Endodermal cell (in vitro differentiated cells): Measurements from ENCODE around the gene EDEM2. TPM values are rescaled to one million over a fixed set of nuclear protein-coding genes. Genes with fewer than 3 reads are reported as not detected.

Experiments
- DNase-seq: peaks from one replicate; pipeline ENCODE4 v3.0.0-alpha.2; 2017
- H3K27ac ChIP-seq: 2 replicates; pipeline ENCODE4 v1.5.1; 2013; ENCODE audit warnings: mild to moderate bottlenecking, low read depth, low read length, moderate library complexity
- H3K27me3 ChIP-seq: 2 replicates; pipeline ENCODE4 v1.6.1; 2013; ENCODE audit warnings: mild to moderate bottlenecking, low read length, moderate library complexity; ENCODE audit not compliant: insufficient read depth, control insufficient read depth, poor library complexity, severe bottlenecking
- H3K36me3 ChIP-seq: 2 replicates; pipeline ENCODE4 v1.7.0; 2013; ENCODE audit warnings: mild to moderate bottlenecking, low read length, moderate library complexity; ENCODE audit not compliant: control insufficient read depth, insufficient read depth
- H3K4me1 ChIP-seq: one replicate; pipeline ENCODE4 v1.7.0; 2013; ENCODE audit warnings: low read length; ENCODE audit not compliant: control insufficient read depth, insufficient read depth
- H3K4me3 ChIP-seq: 2 replicates; pipeline ENCODE4 v1.5.1; 2013; ENCODE audit warnings: mild to moderate bottlenecking, low read length, moderate library complexity
- H3K9ac ChIP-seq: 2 replicates; pipeline ENCODE4 v1.6.1; 2013; ENCODE audit warnings: mild to moderate bottlenecking, low read length, moderate library complexity; ENCODE audit not compliant: poor library complexity, severe bottlenecking; ENCODE audit errors: extremely low read depth
- H3K9me3 ChIP-seq: 2 replicates; pipeline ENCODE4 v1.6.1; 2013; ENCODE audit warnings: mild to moderate bottlenecking, low read length, moderate library complexity; ENCODE audit not compliant: control insufficient read depth
- H3K27ac Mint-ChIP-seq: 2 replicates; pipeline ENCODE4 v1.8.0; 2020; ENCODE audit warnings: mixed read lengths
- H3K27me3 Mint-ChIP-seq: 2 replicates; pipeline ENCODE4 v1.8.0; 2021; ENCODE audit warnings: mild to moderate bottlenecking, mixed read lengths; ENCODE audit not compliant: insufficient read depth
- H3K36me3 Mint-ChIP-seq: 2 replicates; pipeline ENCODE4 v1.8.0; 2020; ENCODE audit warnings: low read depth, mixed read lengths
- H3K4me1 Mint-ChIP-seq: 2 replicates; pipeline ENCODE4 v1.8.0; 2020; ENCODE audit warnings: mixed read lengths
- H3K4me3 Mint-ChIP-seq: 2 replicates; pipeline ENCODE4 v1.8.0; 2020; ENCODE audit warnings: mild to moderate bottlenecking, moderate library complexity, mixed read lengths
- H3K9me3 Mint-ChIP-seq: 2 replicates; pipeline ENCODE4 v1.8.0; 2020; ENCODE audit warnings: mild to moderate bottlenecking, mixed read lengths
- WGBS, 2 experiments: methylation state at CpG; one replicate each; pipeline versions ENCODE4 v1.1.5 to v1.1.7; 2013; ENCODE audit warnings: missing lambda C conversion rate in 2 of 2, mixed read lengths in 1 of 2; ENCODE audit not compliant: insufficient coverage in 1 of 2, insufficient read length in 1 of 2; 5-methylcytosine and 5-hydroxymethylcytosine counted together
- total RNA-seq, 2 donors: library from RNA; stranded (reverse); fragmentation: NEBNext Ultra II Directional in 1 of 2; extraction: Animal tissue kit (Norgen Biotek cat#: 25700) in 1 of 2; gene quantifications; 2 replicates in 1 of 2; 3 replicates in 1 of 2; pipeline ENCODE4 v1.2.1, GENCODE V29; 2021
- TF ChIP-seq, protein P1 (sequence below): fragments of 200-600 bp; sonication (generic); conservative IDR thresholded peaks from 2 replicates; pipeline ENCODE4 v1.5.0; 2021; ENCODE audit warnings: antibody characterized with exemption, mild to moderate bottlenecking

Gene EDEM2
- total RNA-seq, 2 donors from 2014 or later = 21.4 to 32.2 TPM

DNA sequence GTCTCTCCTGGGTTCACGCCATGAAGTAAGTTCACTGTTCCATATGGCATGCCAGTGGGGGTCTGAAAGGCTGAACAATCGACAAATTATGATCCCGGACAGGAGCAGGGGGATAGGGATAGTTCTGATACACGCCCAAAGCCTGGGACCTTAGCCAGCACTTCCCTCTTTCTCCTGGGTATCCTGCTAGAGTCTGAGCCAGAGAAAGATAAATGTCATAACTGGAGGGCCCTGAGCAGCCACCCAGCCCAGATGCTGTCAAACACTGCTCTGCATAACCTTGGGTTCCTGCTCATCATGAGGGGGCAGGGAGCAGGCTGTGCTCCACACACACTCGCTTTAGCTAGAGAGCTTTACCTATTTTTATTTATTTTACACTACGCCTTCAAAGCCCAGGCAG lies 12.3 kb downstream of the EDEM2 start:
- H3K4me1 ChIP-seq = no peaks in the 10 kb centered on the region
- no peak overlapping the region for H3K4me3 ChIP-seq
- no peak overlapping the region for H3K9ac ChIP-seq
- peaks cover 45% of the 10 kb centered on the region for H3K36me3 ChIP-seq
- DNase-seq = no peak
- TF ChIP-seq, protein P1, sequence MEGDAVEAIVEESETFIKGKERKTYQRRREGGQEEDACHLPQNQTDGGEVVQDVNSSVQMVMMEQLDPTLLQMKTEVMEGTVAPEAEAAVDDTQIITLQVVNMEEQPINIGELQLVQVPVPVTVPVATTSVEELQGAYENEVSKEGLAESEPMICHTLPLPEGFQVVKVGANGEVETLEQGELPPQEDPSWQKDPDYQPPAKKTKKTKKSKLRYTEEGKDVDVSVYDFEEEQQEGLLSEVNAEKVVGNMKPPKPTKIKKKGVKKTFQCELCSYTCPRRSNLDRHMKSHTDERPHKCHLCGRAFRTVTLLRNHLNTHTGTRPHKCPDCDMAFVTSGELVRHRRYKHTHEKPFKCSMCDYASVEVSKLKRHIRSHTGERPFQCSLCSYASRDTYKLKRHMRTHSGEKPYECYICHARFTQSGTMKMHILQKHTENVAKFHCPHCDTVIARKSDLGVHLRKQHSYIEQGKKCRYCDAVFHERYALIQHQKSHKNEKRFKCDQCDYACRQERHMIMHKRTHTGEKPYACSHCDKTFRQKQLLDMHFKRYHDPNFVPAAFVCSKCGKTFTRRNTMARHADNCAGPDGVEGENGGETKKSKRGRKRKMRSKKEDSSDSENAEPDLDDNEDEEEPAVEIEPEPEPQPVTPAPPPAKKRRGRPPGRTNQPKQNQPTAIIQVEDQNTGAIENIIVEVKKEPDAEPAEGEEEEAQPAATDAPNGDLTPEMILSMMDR = no peak
- Mint-ChIP-seq H3K4me1 (no peaks in the 10 kb centered on the region), H3K4me3 (no peak overlapping the region), H3K36me3 (peaks cover 77% of the 10 kb centered on the region), H3K27ac (no peak overlapping the region), H3K9me3 (no peaks in the 10 kb centered on the region), H3K27me3 (no peaks in the 10 kb centered on the region)
- no peaks in the 10 kb centered on the region for H3K9me3 ChIP-seq
- 90 to 100% methylated on average over 2 to 6 of the region's 6 CpGs for WGBS, 2 experiments
- H3K27ac ChIP-seq = no peak overlapping the region
- H3K27me3 ChIP-seq = no peaks in the 10 kb centered on the region

DNA sequence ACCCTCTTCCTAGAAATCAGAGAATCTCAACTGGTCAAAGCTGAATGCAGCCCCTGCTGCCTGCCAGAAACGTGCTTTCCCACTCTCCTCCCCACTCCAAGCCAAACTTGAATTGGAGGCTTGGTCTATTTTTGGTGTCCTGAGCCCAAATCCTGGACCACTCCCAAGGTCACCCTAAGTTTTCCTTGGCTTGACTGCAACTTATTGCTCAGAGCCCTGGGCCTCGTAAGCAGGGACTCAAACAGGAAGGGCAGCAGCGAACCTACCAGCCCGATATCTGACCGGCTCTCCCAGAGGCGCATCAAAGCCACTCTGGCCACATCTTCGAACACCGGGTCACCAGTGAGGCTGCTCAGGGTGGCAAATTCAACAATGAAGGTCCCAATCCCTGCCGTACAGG lies 12.7 kb downstream of the EDEM2 start:
- TF ChIP-seq, protein P1 = no peak
- H3K27ac Mint-ChIP-seq = peak overlapping the region; percentile 8
- peaks cover 75% of the 10 kb centered on the region for H3K36me3 Mint-ChIP-seq

DNA sequence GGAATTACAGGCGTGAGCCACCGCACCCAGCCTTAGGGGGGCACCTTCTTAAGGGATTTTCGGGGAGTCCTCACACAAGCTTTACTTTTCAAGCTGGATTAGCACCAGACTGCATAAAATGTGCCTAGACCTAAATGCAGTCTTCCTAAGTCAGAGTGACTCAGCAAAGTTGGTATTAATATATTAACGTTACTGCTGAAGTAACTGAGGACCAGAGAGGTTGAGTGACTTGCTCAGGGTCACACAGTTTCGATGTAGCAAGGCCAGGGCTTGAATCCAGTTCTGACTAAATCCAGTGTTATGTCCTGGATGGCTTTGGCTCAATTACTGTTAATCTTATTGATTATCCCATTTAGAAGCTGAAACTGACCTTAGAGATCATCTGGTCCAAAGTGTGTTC lies 13.4 kb downstream of the EDEM2 start:
- H3K27ac ChIP-seq = no peak overlapping the region
- H3K4me3 Mint-ChIP-seq = no peak overlapping the region
- no peak overlapping the region for H3K9ac ChIP-seq
- H3K36me3 ChIP-seq = peaks cover 49% of the 10 kb centered on the region
- no peaks in the 10 kb centered on the region for H3K9me3 ChIP-seq
- no peaks in the 10 kb centered on the region for H3K27me3 ChIP-seq
- no peaks in the 10 kb centered on the region for H3K4me1 ChIP-seq
- H3K4me1 Mint-ChIP-seq = no peaks in the 10 kb centered on the region
- H3K36me3 Mint-ChIP-seq = peaks cover 72% of the 10 kb centered on the region
- WGBS, 2 experiments = 96 to 100% methylated on average over 4 to 5 of the region's 5 CpGs
- H3K27ac Mint-ChIP-seq = no peak overlapping the region
- TF ChIP-seq, protein P1 = no peak
- no peaks in the 10 kb centered on the region for H3K27me3 Mint-ChIP-seq
- no peak for DNase-seq
- H3K4me3 ChIP-seq = no peak overlapping the region
- H3K9me3 Mint-ChIP-seq = no peaks in the 10 kb centered on the region

More for the DNA sequence above, 12.7 kb downstream of the EDEM2 start:
- Mint-ChIP-seq H3K4me3 (no peak overlapping the region), H3K4me1 (no peaks in the 10 kb centered on the region), H3K9me3 (no peaks in the 10 kb centered on the region), H3K27me3 (no peaks in the 10 kb centered on the region)
- H3K36me3 ChIP-seq = peaks cover 49% of the 10 kb centered on the region
- H3K9ac ChIP-seq = no peak overlapping the region
- no peaks in the 10 kb centered on the region for H3K4me1 ChIP-seq
- 95 to 96% methylated on average over 8 to 9 of the region's 9 CpGs for WGBS, 2 experiments
- H3K27ac ChIP-seq = no peak overlapping the region
- DNase-seq = no peak
- no peaks in the 10 kb centered on the region for H3K27me3 ChIP-seq
- H3K4me3 ChIP-seq = no peak overlapping the region
- H3K9me3 ChIP-seq = no peaks in the 10 kb centered on the region
